Skeletal muscle tissue (tissue), 4 donors: ENCODE results near the gene KIR3DL3. TPM values are rescaled to one million over a fixed set of nuclear protein-coding genes. Genes with fewer than 3 reads are reported as not detected.
"Not testable (repeated sequence)": the region's sequence is repeated elsewhere in the genome, so short reads cannot be mapped to it uniquely, and the experiment has no call there.

Experiments used
- H3K27ac ChIP-seq: one replicate; pipeline ENCODE4 v1.7.0; 2013; ENCODE audit warnings: mild to moderate bottlenecking, low read depth, low read length, inconsistent platforms
- H3K27me3 ChIP-seq, 3 donors: one replicate each; pipeline ENCODE4 v1.7.0; 2013; ENCODE audit warnings: low read length in 3 of 3; ENCODE audit not compliant: control insufficient read depth in 3 of 3, insufficient read depth in 3 of 3
- H3K36me3 ChIP-seq, 3 donors: one replicate each; pipeline ENCODE4 v1.7.0; 2013; ENCODE audit warnings: low read length in 3 of 3; ENCODE audit not compliant: control insufficient read depth in 3 of 3, insufficient read depth in 3 of 3
- H3K4me1 ChIP-seq, 3 donors: one replicate each; pipeline ENCODE4 v1.7.0; 2013; ENCODE audit warnings: low read length in 3 of 3, mild to moderate bottlenecking in 3 of 3; ENCODE audit not compliant: control insufficient read depth in 3 of 3, insufficient read depth in 3 of 3
- H3K4me3 ChIP-seq, 3 donors: one replicate each; pipeline ENCODE4 v1.7.0; 2013; ENCODE audit warnings: low read length in 3 of 3
- H3K9ac ChIP-seq, 3 donors: one replicate each; pipeline ENCODE4 v1.7.0; 2013; ENCODE audit warnings: low read length in 3 of 3, mild to moderate bottlenecking in 3 of 3, moderate library complexity in 2 of 3, low read depth in 1 of 3
- H3K9me3 ChIP-seq, 3 donors: one replicate each; pipeline ENCODE4 v1.7.0; 2013; ENCODE audit warnings: low read length in 3 of 3; ENCODE audit not compliant: control insufficient read depth in 3 of 3
- total RNA-seq: library from RNA; depleted of rRNA; stranded (reverse); fragments of >200 nt; gene quantifications from one replicate; pipeline ENCODE4 v1.2.3, GENCODE V29; 2014
- donor health status: Osteomylitis.

The KIR3DL3 gene
- total RNA-seq, 1 donor from 2014 or later = not detected

DNA sequence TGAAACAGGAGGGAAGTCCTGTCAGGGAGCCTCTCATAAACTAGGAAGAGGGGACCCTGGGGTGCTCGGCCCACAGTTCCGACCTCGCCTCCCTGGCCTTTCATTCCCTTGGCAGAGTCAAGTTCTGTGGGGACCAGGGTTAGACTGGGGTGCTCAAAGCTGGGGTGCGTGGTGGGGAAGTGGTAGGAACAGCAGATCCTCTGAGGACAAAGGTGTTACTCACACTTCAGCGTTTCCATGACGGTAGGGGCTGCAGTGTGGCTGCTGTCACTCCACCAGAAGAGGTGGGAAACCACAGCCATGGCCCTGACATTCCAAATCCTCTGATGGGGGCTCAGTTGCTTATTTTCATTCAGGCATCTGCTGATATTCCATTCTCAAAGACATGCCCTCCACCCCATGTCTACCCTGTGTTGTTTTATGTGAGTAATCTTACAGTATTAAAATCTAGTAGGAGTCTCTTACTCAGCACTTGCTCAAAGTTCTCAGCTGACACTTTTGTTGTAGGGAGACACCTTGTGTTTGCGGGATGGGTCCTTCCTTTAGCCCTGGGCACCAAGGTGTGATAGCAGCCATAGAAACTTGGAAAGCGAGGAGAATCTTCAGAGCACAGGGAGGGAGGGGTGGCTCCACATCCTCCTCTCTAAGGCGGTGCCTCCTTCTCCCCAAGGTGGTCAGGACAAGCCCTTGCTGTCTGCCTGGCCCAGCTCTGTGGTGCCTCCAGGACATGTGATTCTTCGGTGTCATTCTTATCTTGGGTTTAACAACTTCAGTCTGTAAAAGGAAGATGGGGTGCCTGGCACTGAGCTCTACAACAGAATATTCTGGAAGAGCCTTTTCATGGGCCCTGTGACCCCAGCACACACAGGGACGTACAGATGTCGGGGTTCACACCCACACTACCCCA lies 32.2 kb downstream of the KIR3DL3 start:
- not testable (repeated sequence) for H3K27ac ChIP-seq, H3K27me3 ChIP-seq, H3K9ac ChIP-seq, H3K36me3 ChIP-seq, H3K9me3 ChIP-seq, H3K4me1 ChIP-seq, H3K4me3 ChIP-seq

DNA sequence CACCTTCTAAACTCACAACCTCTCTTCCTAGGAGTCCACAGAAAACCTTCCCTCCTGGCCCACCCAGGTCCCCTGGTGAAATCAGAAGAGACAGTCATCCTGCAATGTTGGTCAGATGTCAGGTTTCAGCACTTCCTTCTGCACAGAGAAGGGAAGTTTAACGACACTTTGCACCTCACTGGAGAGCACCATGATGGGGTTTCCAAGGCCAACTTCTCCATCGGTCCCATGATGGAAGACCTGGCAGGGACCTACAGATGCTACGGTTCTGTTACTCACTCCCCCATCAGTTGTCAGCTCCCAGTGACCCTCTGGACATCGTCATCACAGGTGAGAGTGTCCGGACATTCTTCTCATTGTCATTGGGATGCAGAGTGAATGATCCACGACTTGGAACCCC lies 34.3 kb downstream of the KIR3DL3 start:
- not testable (repeated sequence) for H3K9ac ChIP-seq, H3K9me3 ChIP-seq, H3K27me3 ChIP-seq, H3K27ac ChIP-seq, H3K36me3 ChIP-seq, H3K4me3 ChIP-seq, H3K4me1 ChIP-seq

DNA sequence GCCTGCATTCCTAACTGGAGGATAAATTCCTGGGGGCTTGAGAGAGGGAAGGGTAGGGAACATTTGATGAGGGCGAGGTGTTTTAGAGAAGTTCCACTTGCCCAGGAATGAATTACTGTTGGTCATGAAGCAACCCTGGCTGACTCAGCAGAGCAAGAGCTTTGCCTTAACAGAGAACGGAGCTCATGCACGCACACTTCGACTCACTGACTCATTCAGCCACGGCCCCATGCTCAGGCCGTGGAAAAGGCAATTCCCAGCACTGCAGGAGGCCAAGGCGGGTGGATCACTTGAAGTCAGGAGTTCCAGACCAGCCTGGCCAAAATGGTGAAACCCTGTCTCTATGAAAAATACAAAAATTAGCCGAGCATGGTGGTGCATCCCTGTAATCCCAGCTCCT lies 40.0 kb downstream of the KIR3DL3 start:
- H3K4me3 ChIP-seq, H3K36me3 ChIP-seq, H3K27me3 ChIP-seq, H3K9me3 ChIP-seq, H3K4me1 ChIP-seq, H3K27ac ChIP-seq, H3K9ac ChIP-seq: not testable (repeated sequence)

DNA sequence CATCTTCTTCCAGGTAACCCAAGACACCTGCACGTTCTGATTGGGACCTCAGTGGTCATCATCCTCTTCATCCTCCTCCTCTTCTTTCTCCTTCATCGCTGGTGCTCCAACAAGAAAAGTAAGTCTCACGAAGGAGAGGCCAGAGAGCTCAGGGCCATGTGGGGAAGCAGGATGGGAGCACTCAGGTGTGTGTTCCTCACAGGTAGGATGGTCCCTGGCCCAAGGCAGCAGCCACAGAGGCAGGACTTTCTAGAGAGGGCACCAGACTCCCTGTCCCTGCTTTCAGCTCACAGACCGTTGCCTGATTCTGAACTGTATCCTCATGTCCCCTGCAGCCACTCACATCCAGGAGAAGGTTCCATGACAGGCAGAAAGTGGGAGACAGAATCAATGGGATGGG lies 42.2 kb downstream of the KIR3DL3 start:
- H3K36me3 ChIP-seq, H3K4me3 ChIP-seq, H3K27ac ChIP-seq, H3K9ac ChIP-seq, H3K27me3 ChIP-seq, H3K9me3 ChIP-seq, H3K4me1 ChIP-seq: not testable (repeated sequence)

DNA sequence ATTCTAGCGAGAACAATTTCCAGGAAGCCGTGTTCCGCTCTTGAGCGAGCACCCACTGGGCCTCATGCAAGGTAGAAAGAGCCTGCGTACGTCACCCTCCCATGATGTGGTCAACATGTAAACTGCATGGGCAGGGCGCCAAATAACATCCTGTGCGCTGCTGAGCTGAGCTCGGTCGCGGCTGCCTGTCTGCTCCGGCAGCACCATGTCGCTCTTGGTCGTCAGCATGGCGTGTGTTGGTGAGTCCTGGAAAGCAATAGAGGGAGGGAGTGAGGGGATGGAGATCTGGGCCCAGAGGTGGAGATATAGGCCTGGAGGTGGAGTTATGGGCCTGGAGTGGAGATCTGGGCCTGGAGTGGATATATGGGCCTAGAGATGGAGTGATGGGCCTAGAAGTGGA lies 45.4 kb downstream of the KIR3DL3 start, which contains the start of gene KIR2DL1:
Gene KIR2DL1 (plus strand): TSS at position 148 of the 400 bp plus-strand sequence. CDS start 58 bp downstream, at position 206.
- H3K27me3 ChIP-seq, H3K4me1 ChIP-seq, H3K9ac ChIP-seq, H3K36me3 ChIP-seq, H3K27ac ChIP-seq, H3K9me3 ChIP-seq, H3K4me3 ChIP-seq: not testable (repeated sequence)

DNA sequence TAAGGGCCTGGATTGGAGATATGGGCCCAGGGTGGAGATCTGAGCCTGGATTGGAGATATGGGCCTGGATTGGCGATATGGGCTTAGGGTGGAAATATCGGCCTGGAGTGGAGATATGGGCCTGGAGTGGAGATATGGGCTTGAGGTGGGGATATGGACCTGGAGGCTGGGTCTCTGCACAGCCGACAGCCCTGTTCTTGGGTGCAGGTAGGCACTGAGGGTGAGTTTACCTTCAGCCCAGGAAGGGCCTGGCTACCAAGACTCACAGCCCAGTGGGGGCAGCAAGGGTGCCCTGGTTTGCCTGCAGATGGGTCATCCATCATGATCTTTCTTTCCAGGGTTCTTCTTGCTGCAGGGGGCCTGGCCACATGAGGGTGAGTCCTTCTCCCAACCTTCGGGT lies 46.3 kb downstream of the KIR3DL3 start:
- not testable (repeated sequence) for H3K27ac ChIP-seq, H3K4me3 ChIP-seq, H3K27me3 ChIP-seq, H3K9me3 ChIP-seq, H3K9ac ChIP-seq, H3K36me3 ChIP-seq, H3K4me1 ChIP-seq

DNA sequence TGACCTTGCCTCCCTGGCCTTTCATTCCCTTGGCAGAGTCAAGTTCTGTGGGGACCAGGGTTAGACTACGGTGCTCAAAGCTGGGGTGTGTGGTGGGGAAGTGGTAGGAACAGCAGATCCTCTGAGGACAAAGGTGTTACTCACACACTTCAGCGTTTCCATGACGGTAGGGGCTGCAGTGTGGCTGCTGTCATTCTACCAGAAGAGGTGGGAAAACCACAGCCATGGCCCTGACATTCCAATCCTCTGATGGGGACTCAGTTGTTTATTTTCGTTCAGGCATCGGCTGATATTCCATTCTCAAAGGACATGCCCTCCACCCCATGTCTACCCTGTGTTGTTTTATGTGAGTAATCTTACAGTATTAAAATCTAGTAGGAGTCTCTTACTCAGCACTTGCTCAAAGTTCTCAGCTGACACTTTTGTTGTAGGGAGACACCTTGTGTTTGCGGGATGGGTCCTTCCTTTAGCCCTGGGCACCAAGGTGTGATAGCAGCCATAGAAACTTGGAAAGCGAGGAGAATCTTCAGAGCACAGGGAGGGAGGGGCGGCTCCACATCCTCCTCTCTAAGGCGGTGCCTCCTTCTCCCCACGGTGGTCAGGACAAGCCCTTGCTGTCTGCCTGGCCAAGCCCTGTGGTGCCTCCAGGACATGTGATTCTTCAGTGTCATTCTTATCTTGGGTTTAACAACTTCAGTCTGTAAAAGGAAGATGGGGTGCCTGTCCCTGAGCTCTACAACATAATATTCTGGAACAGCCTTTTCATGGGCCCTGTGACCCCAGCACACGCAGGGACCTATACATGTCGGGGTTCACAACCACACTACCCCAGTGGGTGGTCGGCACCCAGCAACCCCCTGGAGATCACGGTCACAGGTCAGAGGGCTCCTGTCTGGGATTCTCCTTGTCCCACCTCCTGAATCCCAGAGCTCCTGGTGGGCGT lies 47.0 kb downstream of the KIR3DL3 start:
- not testable (repeated sequence) for H3K9me3 ChIP-seq, H3K27ac ChIP-seq, H3K4me1 ChIP-seq, H3K27me3 ChIP-seq, H3K36me3 ChIP-seq, H3K9ac ChIP-seq, H3K4me3 ChIP-seq

DNA sequence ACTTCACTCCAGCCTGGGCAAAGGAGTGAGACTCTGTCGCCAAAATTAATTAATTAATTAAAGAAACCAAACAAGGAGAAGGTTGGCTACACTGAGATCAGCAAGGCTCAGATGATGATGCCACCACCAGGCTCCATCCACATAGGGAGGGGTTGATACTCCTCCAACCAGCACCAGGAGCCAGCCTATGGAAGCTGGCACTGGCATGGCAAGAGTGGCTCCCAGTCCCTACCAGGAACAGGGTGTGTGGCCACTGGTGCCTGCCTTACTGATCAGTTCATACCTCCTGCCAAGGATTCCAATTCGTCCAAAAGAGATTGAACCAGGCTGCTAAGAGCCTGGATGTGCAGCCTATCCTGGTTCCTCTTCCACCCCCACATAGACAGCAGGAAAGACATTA lies 48.4 kb downstream of the KIR3DL3 start:
- H3K27me3 ChIP-seq, H3K27ac ChIP-seq, H3K36me3 ChIP-seq, H3K9ac ChIP-seq, H3K9me3 ChIP-seq, H3K4me1 ChIP-seq, H3K4me3 ChIP-seq: not testable (repeated sequence)

DNA sequence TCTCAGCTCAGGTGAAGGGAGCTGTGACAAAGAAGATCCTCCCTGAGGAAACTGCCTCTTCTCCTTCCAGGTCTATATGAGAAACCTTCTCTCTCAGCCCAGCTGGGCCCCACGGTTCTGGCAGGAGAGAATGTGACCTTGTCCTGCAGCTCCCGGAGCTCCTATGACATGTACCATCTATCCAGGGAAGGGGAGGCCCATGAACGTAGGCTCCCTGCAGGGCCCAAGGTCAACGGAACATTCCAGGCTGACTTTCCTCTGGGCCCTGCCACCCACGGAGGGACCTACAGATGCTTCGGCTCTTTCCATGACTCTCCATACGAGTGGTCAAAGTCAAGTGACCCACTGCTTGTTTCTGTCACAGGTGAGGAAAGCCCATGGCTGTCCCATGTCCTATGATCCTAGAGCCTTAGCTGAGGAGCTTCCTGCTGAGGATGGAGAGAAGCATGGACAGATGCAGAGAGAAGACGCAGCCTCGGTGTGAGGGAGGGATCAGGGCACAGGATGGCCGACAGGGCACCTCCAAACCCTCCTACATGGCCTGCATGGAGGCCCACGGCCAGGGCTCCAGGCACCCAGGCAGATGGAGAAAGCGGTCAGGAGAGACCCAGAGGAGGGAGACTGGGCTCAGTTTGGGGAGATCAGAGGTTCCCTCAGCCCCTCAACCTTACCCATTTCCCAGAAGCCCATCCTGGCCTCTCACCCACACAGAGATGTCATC lies 51.0 kb downstream of the KIR3DL3 start:
- H3K36me3 ChIP-seq, H3K4me3 ChIP-seq, H3K9ac ChIP-seq, H3K9me3 ChIP-seq, H3K4me1 ChIP-seq, H3K27me3 ChIP-seq, H3K27ac ChIP-seq: not testable (repeated sequence)

DNA sequence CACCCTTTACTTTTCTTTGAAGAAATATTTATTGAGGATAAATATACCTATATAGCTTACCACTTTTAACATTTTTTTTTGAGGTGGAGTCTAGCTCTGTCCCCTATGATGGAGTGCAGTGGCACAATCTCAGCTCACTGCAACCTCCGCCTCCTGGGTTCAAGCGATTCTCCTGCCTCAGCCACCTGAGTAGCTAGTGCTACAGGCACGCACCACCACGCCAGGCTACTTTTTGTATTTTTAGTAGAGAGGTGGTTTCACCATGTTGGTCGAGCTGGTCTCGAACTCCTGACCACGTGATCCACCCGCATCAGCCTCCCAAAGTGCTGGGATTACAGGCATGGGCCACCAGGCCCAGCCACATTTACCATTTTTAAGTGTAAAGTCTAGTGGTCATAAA lies 51.6 kb downstream of the KIR3DL3 start:
- not testable (repeated sequence) for H3K36me3 ChIP-seq, H3K4me3 ChIP-seq, H3K9ac ChIP-seq, H3K27ac ChIP-seq, H3K9me3 ChIP-seq, H3K27me3 ChIP-seq, H3K4me1 ChIP-seq
